Left ventricle myocardium inferior (tissue), 1 donor: ENCODE data around the gene LAPTM5. TPM values are rescaled to one million over a fixed set of nuclear protein-coding genes. Genes with fewer than 3 reads are reported as not detected.

Experiments
- DNase-seq: peaks from one replicate; pipeline ENCODE4 v3.0.0-alpha.2; 2020
- H3K27ac ChIP-seq: fragments of 200-600 bp; replicated peaks from 2 replicates; pipeline ENCODE4 v1.8.0; 2021
- H3K27me3 ChIP-seq: fragments of 200-600 bp; 2 replicates; pipeline ENCODE4 v1.8.0; 2021; ENCODE audit warnings: low read depth
- H3K36me3 ChIP-seq: fragments of 200-600 bp; 2 replicates; pipeline ENCODE4 v1.8.0; 2021
- H3K4me1 ChIP-seq: fragments of 200-600 bp; 2 replicates; pipeline ENCODE4 v1.8.0; 2021
- H3K4me3 ChIP-seq: fragments of 200-600 bp; 2 replicates; pipeline ENCODE4 v1.8.0; 2021; ENCODE audit warnings: mild to moderate bottlenecking, moderate library complexity
- H3K9me3 ChIP-seq: fragments of 200-600 bp; replicated peaks from 2 replicates; pipeline ENCODE4 v1.8.0; 2021
- CTCF ChIP-seq: fragments of 200-600 bp; IDR thresholded peaks from 2 replicates; pipeline ENCODE4 v1.8.0; 2021; ENCODE audit warnings: antibody characterized with exemption, mild to moderate bottlenecking, borderline replicate concordance
- intact Hi-C: fragments of 100-400 bp; cut with micrococcal nuclease; formaldehyde crosslinking; loops from one replicate; pipeline ENCODE4 v1.11.0; 2022
- total RNA-seq: library from RNA; stranded (reverse); fragmentation: NEBNext Ultra II Directional; extraction: Animal tissue kit (Norgen Biotek cat#: 25700); gene quantifications from one replicate; pipeline ENCODE4 v1.2.1, GENCODE V29; 2021
- donor health status: DM: no; HTN: yes; CAD: no; lungs with severe emphysema.

LAPTM5 gene
- total RNA-seq, 1 donor from 2014 or later: 18.8 TPM

- no peaks in the 10 kb centered on the region for H3K9me3 ChIP-seq
- no peaks in the 10 kb centered on the region for H3K36me3 ChIP-seq
- H3K4me1 ChIP-seq: peaks cover 43% of the 10 kb centered on the region
- TF ChIP-seq CTCF: no peak
- H3K27ac ChIP-seq: no peak overlapping the region
- H3K27me3 ChIP-seq: peaks cover 41% of the 10 kb centered on the region
- H3K4me3 ChIP-seq: no peak overlapping the region
- intact Hi-C loops: loop anchor here (10.0 kb wide), 1 partner anchor 1458 kb away; no protein-coding TSS in a partner anchor
- no peak for DNase-seq
These were observed 54.8 kb downstream of the LAPTM5 start for GRCh38 chr1:30702823-30703222.

- H3K4me3 ChIP-seq: no peak overlapping the region
- peaks cover 35% of the 10 kb centered on the region for H3K27me3 ChIP-seq
- no peaks in the 10 kb centered on the region for H3K9me3 ChIP-seq
- intact Hi-C loops: loop anchor here (10.0 kb wide), 1 partner anchor 1456 kb away; no protein-coding TSS in a partner anchor
- TF ChIP-seq CTCF: no peak
- no peak overlapping the region for H3K27ac ChIP-seq
- H3K4me1 ChIP-seq: peaks cover 31% of the 10 kb centered on the region
- no peaks in the 10 kb centered on the region for H3K36me3 ChIP-seq
- DNase-seq: no peak
These were observed 56.3 kb downstream of the LAPTM5 start for GRCh38 chr1:30701258-30701633.

GRCh38 chr1:30700528-30701257 lies 56.9 kb downstream of the LAPTM5 start:
- H3K27ac ChIP-seq: no peak overlapping the region
- no peak overlapping the region for H3K4me3 ChIP-seq
- intact Hi-C loops: loop anchor here (10.0 kb wide), 1 partner anchor 1456 kb away; no protein-coding TSS in a partner anchor
- H3K9me3 ChIP-seq: no peaks in the 10 kb centered on the region
- peak; percentile 18 for DNase-seq
- H3K27me3 ChIP-seq: peaks cover 34% of the 10 kb centered on the region
- TF ChIP-seq CTCF: no peak
- peaks cover 25% of the 10 kb centered on the region for H3K4me1 ChIP-seq
- no peaks in the 10 kb centered on the region for H3K36me3 ChIP-seq

- intact Hi-C loops: loop anchor here (10.0 kb wide), 1 partner anchor 1455 kb away; no protein-coding TSS in a partner anchor
- Histone ChIP-seq H3K36me3 (no peaks in the 10 kb centered on the region), H3K4me1 (peaks cover 19% of the 10 kb centered on the region), H3K9me3 (no peaks in the 10 kb centered on the region), H3K27me3 (peaks cover 35% of the 10 kb centered on the region), H3K27ac (no peak overlapping the region), H3K4me3 (no peak overlapping the region)
- TF ChIP-seq CTCF: no peak
- no peak for DNase-seq
These were observed 57.8 kb downstream of the LAPTM5 start for GRCh38 chr1:30699762-30700161.

GRCh38 chr1:30698401-30698981 lies 59.1 kb downstream of the LAPTM5 start:
- intact Hi-C loops: no loop called here
- Histone ChIP-seq H3K36me3 (no peaks in the 10 kb centered on the region), H3K4me3 (no peak overlapping the region), H3K27ac (no peak overlapping the region), H3K27me3 (peaks cover 47% of the 10 kb centered on the region), H3K9me3 (no peaks in the 10 kb centered on the region), H3K4me1 (peaks cover 12% of the 10 kb centered on the region)
- TF ChIP-seq CTCF: no peak
- no peak for DNase-seq
